IMR-90 (cell line): ENCODE measurements around the gene ITGB4. TPM values are rescaled to one million over a fixed set of nuclear protein-coding genes. Genes with fewer than 3 reads are reported as not detected.

ENCODE experiments used
- ATAC-seq: fragments of 200-7000 bp; cut with Tn5 transposase; 2 replicates; pipeline ENCODE4 v1.9.1; 2020; ENCODE audit warnings: low read depth, mild to moderate bottlenecking, moderate library complexity
- BruUV-seq: library from RNA; stranded (reverse); fragments of 400-500 nt; replicated peaks from 2 replicates; lab custom pipeline; 2021; lab: Mats Ljungman, UMichigan
- CTCF ChIA-PET: fragments of 300-600 bp; formaldehyde crosslinking; extraction: SDS; loops from one replicate; lab custom pipeline; 2021; ENCODE audit warnings: antibody characterized with exemption; lab: Yijun Ruan, JAX
- POLR2A ChIA-PET: fragments of 300-600 bp; sonication (Branson Sonifier 250); formaldehyde crosslinking; loops from one replicate; lab custom pipeline; 2022; ENCODE audit warnings: antibody characterized with exemption; ENCODE audit not compliant: unreplicated experiment; lab: Charles Lee
- DNase-seq: peaks from one replicate; pipeline ENCODE4 v3.0.0; 2013
- H2AFZ ChIP-seq: replicated peaks from 2 replicates; pipeline ENCODE3; 2013; ENCODE audit warnings: low read length, mild to moderate bottlenecking; ENCODE audit not compliant: poor library complexity
- H2AK5ac ChIP-seq: 2 replicates; pipeline ENCODE4 v1.6.1; 2013; ENCODE audit warnings: low read depth, low read length, inconsistent platforms
- H2AK9ac ChIP-seq: replicated peaks from 2 replicates; pipeline ENCODE3; 2013; ENCODE audit warnings: mild to moderate bottlenecking, low read depth, low read length, moderate library complexity; ENCODE audit not compliant: poor library complexity
- H2BK120ac ChIP-seq: 2 replicates; pipeline ENCODE4 v1.6.1; 2013; ENCODE audit warnings: low read depth, low read length, inconsistent platforms
- H2BK15ac ChIP-seq: 3 replicates; pipeline ENCODE4 v1.6.1; 2013; ENCODE audit warnings: low read depth, low read length, inconsistent platforms
- H2BK20ac ChIP-seq: 2 replicates; pipeline ENCODE4 v1.6.1; 2013; ENCODE audit warnings: low read depth, mild to moderate bottlenecking, inconsistent platforms, low read length, moderate library complexity
- H2BK5ac ChIP-seq: 2 replicates; pipeline ENCODE4 v1.6.1; 2013; ENCODE audit warnings: mild to moderate bottlenecking, low read depth, low read length, inconsistent platforms; ENCODE audit not compliant: poor library complexity, severe bottlenecking
- H3K14ac ChIP-seq: replicated peaks from 2 replicates; pipeline ENCODE4 v1.6.1; 2013; ENCODE audit warnings: low read depth, low read length, inconsistent platforms
- H3K18ac ChIP-seq: 2 replicates; pipeline ENCODE4 v1.6.1; 2013; ENCODE audit warnings: low read depth, low read length, control low read depth
- H3K23ac ChIP-seq: 2 replicates; pipeline ENCODE4 v1.6.1; 2013; ENCODE audit warnings: low read depth, low read length, inconsistent platforms
- H3K27ac ChIP-seq: 2 replicates; pipeline ENCODE4 v1.5.1; 2013; ENCODE audit warnings: mild to moderate bottlenecking, control low read depth, low read length; ENCODE audit not compliant: insufficient read depth
- H3K27me3 ChIP-seq: 2 replicates; pipeline ENCODE4 v1.6.1; 2013; ENCODE audit warnings: low read length; ENCODE audit not compliant: control insufficient read depth, insufficient read depth
- H3K36me3 ChIP-seq: 2 replicates; pipeline ENCODE4 v1.6.1; 2013; ENCODE audit warnings: low read length, mixed read lengths; ENCODE audit not compliant: control insufficient read depth, insufficient read depth
- H3K4ac ChIP-seq: 2 replicates; pipeline ENCODE4 v1.6.1; 2013; ENCODE audit warnings: low read depth, low read length, inconsistent platforms
- H3K4me1 ChIP-seq: 2 replicates; pipeline ENCODE4 v1.6.1; 2013; ENCODE audit warnings: low read length, mixed read lengths; ENCODE audit not compliant: control insufficient read depth, insufficient read depth
- H3K4me2 ChIP-seq: 2 replicates; pipeline ENCODE4 v1.6.1; 2013; ENCODE audit warnings: low read depth, mild to moderate bottlenecking, control low read depth, low read length, moderate library complexity
- H3K4me3 ChIP-seq: 2 replicates; pipeline ENCODE4 v1.5.1; 2013; ENCODE audit warnings: low read depth, mild to moderate bottlenecking, control low read depth, low read length, moderate library complexity; ENCODE audit not compliant: insufficient read depth
- H3K56ac ChIP-seq: 2 replicates; pipeline ENCODE4 v1.6.1; 2013; ENCODE audit warnings: low read length, inconsistent platforms; ENCODE audit not compliant: insufficient read depth; ENCODE audit errors: extremely low read depth
- H3K79me1 ChIP-seq, 2 experiments: 2 replicates each; pipeline ENCODE4 v1.6.1; 2013; ENCODE audit warnings: low read length in 2 of 2, inconsistent platforms in 1 of 2, low read depth in 1 of 2
- H3K9ac ChIP-seq: 2 replicates; pipeline ENCODE4 v1.6.1; 2013; ENCODE audit warnings: low read depth, low read length, control low read depth
- H3K9me1 ChIP-seq: 2 replicates; pipeline ENCODE4 v1.6.1; 2013; ENCODE audit warnings: low read length, inconsistent platforms; ENCODE audit not compliant: insufficient read depth
- H3K9me3 ChIP-seq: 2 replicates; pipeline ENCODE4 v1.6.1; 2013; ENCODE audit warnings: low read length; ENCODE audit not compliant: control insufficient read depth, insufficient read depth
- H4K20me1 ChIP-seq: 2 replicates; pipeline ENCODE4 v1.6.1; 2013; ENCODE audit warnings: low read length, inconsistent platforms; ENCODE audit not compliant: insufficient read depth
- H4K5ac ChIP-seq: 2 replicates; pipeline ENCODE4 v1.6.1; 2013; ENCODE audit warnings: mild to moderate bottlenecking, low read depth, low read length, control low read depth
- H4K8ac ChIP-seq, 2 experiments: 2 replicates each; pipeline ENCODE4 v1.6.1; 2013; ENCODE audit warnings: low read depth in 2 of 2, low read length in 2 of 2, control low read depth in 1 of 2, inconsistent platforms in 1 of 2
- H4K91ac ChIP-seq: 2 replicates; pipeline ENCODE4 v1.6.1; 2013; ENCODE audit warnings: low read depth, low read length, inconsistent platforms; ENCODE audit not compliant: insufficient read depth
- BHLHE40 ChIP-seq: fragments of 150-350 bp; IDR thresholded peaks from 2 replicates; pipeline ENCODE4 v1.6.1; 2016; ENCODE audit warnings: mild to moderate bottlenecking, low read depth, low read length
- CEBPB ChIP-seq: IDR thresholded peaks from 2 replicates; pipeline ENCODE4 v1.6.1; 2012; ENCODE audit warnings: low read depth, low read length, improper control_type of control experiment
- FOS ChIP-seq: fragments of 150-350 bp; IDR thresholded peaks from 2 replicates; pipeline ENCODE4 v1.6.1; 2016; ENCODE audit warnings: low read depth, low read length
- MAFK ChIP-seq: IDR thresholded peaks from 2 replicates; pipeline ENCODE4 v1.6.1; 2012; ENCODE audit warnings: low read depth, low read length, improper control_type of control experiment
- MAZ ChIP-seq: IDR thresholded peaks from 2 replicates; pipeline ENCODE4 v1.6.1; 2012; ENCODE audit warnings: low read depth, mild to moderate bottlenecking, low read length, improper control_type of control experiment, moderate library complexity, borderline replicate concordance
- MXI1 ChIP-seq: IDR thresholded peaks from 2 replicates; pipeline ENCODE4 v1.6.1; 2012; ENCODE audit warnings: low read depth, mild to moderate bottlenecking, low read length, moderate library complexity, borderline replicate concordance
- NFE2L2 ChIP-seq: fragments of 150-350 bp; IDR thresholded peaks from 2 replicates; pipeline ENCODE4 v1.6.1; 2016; ENCODE audit warnings: low read depth, mild to moderate bottlenecking, low read length
- POLR2A ChIP-seq: IDR thresholded peaks from 2 replicates; pipeline ENCODE4 v1.6.1; 2012; ENCODE audit warnings: mild to moderate bottlenecking, low read depth, low read length
- RAD21 ChIP-seq: IDR thresholded peaks from 2 replicates; pipeline ENCODE4 v1.6.1; 2012; ENCODE audit warnings: low read length, improper control_type of control experiment
- RCOR1 ChIP-seq: IDR thresholded peaks from 2 replicates; pipeline ENCODE4 v1.6.1; 2012; ENCODE audit warnings: mild to moderate bottlenecking, low read length, improper control_type of control experiment; ENCODE audit not compliant: insufficient replicate concordance
- RFX5 ChIP-seq: IDR thresholded peaks from 2 replicates; pipeline ENCODE4 v1.8.0; 2012; ENCODE audit warnings: low read depth, mild to moderate bottlenecking, low read length, moderate library complexity
- SMC3 ChIP-seq: fragments of 150-350 bp; IDR thresholded peaks from 2 replicates; pipeline ENCODE4 v1.6.1; 2016; ENCODE audit warnings: low read depth, mild to moderate bottlenecking, antibody characterized with exemption, low read length, moderate library complexity
- WGBS, 2 experiments: methylation state at CpG; one replicate each; pipeline versions ENCODE4 v1.1.5 to v1.1.7; 2013; ENCODE audit warnings: missing lambda C conversion rate in 2 of 2; ENCODE audit not compliant: insufficient read length in 1 of 2; ENCODE audit errors: extremely low coverage in 2 of 2; 5-methylcytosine and 5-hydroxymethylcytosine counted together
- dilution Hi-C: fragments of 300-500 bp; cut with HindIII; formaldehyde crosslinking; loops from one replicate; pipeline ENCODE4 v1.14.3; 2018; ENCODE audit warnings: low sequenced_read_pairs; ENCODE audit not compliant: unreplicated experiment
- in situ Hi-C: fragments of 300-500 bp; cut with MboI; formaldehyde crosslinking; loops from 3 replicates; pipeline ENCODE4 v1.14.3; 2019; ENCODE audit warnings: low sequenced_read_pairs, inconsistent platforms, mixed read lengths
- intact Hi-C: fragments of 100-400 bp; cut with micrococcal nuclease; formaldehyde crosslinking; loops from 2 replicates; pipeline ENCODE4 v1.10.0; 2022
- polyA plus RNA-seq, 3 experiments: library from polyadenylated mRNA; depleted of rRNA; stranded (reverse); fragments of >200 nt; gene quantifications; 2 replicates each; pipeline ENCODE4 v1.2.3, GENCODE V29; 2012; ENCODE audit warnings: low replicate concordance in 1 of 3
- total RNA-seq: library from RNA; depleted of rRNA; stranded (reverse); fragments of >200 nt; gene quantifications from 2 replicates; pipeline ENCODE4 v1.2.3, GENCODE V29; 2012
- TF ChIP-seq, protein P1 (sequence below): fragments of 150-350 bp; IDR thresholded peaks from 2 replicates; pipeline ENCODE4 v1.6.1; 2016; ENCODE audit warnings: low read depth, mild to moderate bottlenecking, low read length, moderate library complexity, borderline replicate concordance
- TF ChIP-seq, protein P2 (sequence below): conservative IDR thresholded peaks from 2 replicates; pipeline ENCODE4 v1.5.1; 2012; ENCODE audit warnings: mild to moderate bottlenecking, low read depth, low read length, improper control_type of control experiment
- TF ChIP-seq, protein P3 (sequence below): fragments of 150-350 bp; IDR thresholded peaks from 2 replicates; pipeline ENCODE4 v1.6.1; 2017; ENCODE audit warnings: mild to moderate bottlenecking, antibody characterized with exemption, low read length, low read depth

The ITGB4 gene
- total and polyA plus RNA-seq, 2 of the 4 experiments (the other 2 are of a cell fraction), result under 0.01 to 0.27 TPM

DNA sequence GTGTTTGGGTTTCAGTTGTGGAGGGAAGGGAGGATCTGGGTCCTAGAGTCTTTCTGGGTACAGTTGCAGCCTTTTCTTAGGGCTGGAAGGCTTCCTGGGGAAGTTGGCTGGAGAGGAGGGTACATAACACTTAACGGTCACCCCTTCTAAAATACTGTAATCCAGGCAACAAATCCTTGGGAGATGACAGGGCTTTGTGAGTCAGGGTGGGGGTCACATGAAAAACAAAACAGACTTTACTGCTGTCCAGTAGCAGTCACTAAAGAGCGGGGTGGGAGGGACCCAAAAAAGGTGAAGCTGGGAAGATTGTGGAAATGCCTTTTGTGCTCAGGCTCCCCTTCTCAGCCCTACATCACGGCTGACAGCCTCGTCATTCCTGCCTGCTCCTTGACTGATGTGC, 47.8 kb upstream of the ITGB4 start:
- no CpG with 5 or more reads among the region's 4 CpGs for WGBS, 2 experiments
- Histone ChIP-seq H3K56ac (no peak overlapping the region), H2BK5ac (no peak overlapping the region), H2AK9ac (no peak overlapping the region), H3K14ac (no peak overlapping the region), H3K27me3 (no peaks in the 10 kb centered on the region), H2AK5ac (no peak overlapping the region), H3K36me3 (peaks cover 32% of the 10 kb centered on the region), H3K9me3 (no peaks in the 10 kb centered on the region), H3K4me2 (no peak overlapping the region), H3K4me3 (no peak overlapping the region), H3K4me1 (no peaks in the 10 kb centered on the region), H3K4ac (no peak overlapping the region), H2AFZ (no peak overlapping the region), H3K9me1 (no peaks in the 10 kb centered on the region), H3K23ac (no peak overlapping the region), H4K5ac (no peak overlapping the region), H3K18ac (no peak overlapping the region), H3K79me1 (peaks cover 36 to 55% of the 10 kb centered on the region in 2 experiments), H4K8ac (no peak overlapping the region), H2BK15ac (no peak overlapping the region), H4K91ac (no peak overlapping the region), H4K20me1 (peaks cover 17% of the 10 kb centered on the region; the same call in 1 of the 2 replicates), H3K9ac (no peak overlapping the region), H2BK120ac (no peak overlapping the region), H2BK20ac (no peak overlapping the region), H3K27ac (no peak overlapping the region)
- no peak for DNase-seq
- intact Hi-C loops, result no loop called here
- TF ChIP-seq CEBPB (no peak), RCOR1 (no peak), RFX5 (no peak), SMC3 (no peak), POLR2A (no peak), MAZ (no peak), MAFK (no peak), FOS (no peak), RAD21 (no peak), NFE2L2 (no peak), BHLHE40 (no peak), MXI1 (no peak)
- TF ChIP-seq, protein P1, sequence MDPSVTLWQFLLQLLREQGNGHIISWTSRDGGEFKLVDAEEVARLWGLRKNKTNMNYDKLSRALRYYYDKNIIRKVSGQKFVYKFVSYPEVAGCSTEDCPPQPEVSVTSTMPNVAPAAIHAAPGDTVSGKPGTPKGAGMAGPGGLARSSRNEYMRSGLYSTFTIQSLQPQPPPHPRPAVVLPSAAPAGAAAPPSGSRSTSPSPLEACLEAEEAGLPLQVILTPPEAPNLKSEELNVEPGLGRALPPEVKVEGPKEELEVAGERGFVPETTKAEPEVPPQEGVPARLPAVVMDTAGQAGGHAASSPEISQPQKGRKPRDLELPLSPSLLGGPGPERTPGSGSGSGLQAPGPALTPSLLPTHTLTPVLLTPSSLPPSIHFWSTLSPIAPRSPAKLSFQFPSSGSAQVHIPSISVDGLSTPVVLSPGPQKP, result no peak
- TF ChIP-seq, protein P2, sequence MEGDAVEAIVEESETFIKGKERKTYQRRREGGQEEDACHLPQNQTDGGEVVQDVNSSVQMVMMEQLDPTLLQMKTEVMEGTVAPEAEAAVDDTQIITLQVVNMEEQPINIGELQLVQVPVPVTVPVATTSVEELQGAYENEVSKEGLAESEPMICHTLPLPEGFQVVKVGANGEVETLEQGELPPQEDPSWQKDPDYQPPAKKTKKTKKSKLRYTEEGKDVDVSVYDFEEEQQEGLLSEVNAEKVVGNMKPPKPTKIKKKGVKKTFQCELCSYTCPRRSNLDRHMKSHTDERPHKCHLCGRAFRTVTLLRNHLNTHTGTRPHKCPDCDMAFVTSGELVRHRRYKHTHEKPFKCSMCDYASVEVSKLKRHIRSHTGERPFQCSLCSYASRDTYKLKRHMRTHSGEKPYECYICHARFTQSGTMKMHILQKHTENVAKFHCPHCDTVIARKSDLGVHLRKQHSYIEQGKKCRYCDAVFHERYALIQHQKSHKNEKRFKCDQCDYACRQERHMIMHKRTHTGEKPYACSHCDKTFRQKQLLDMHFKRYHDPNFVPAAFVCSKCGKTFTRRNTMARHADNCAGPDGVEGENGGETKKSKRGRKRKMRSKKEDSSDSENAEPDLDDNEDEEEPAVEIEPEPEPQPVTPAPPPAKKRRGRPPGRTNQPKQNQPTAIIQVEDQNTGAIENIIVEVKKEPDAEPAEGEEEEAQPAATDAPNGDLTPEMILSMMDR, result no peak
- TF ChIP-seq, protein P3, sequence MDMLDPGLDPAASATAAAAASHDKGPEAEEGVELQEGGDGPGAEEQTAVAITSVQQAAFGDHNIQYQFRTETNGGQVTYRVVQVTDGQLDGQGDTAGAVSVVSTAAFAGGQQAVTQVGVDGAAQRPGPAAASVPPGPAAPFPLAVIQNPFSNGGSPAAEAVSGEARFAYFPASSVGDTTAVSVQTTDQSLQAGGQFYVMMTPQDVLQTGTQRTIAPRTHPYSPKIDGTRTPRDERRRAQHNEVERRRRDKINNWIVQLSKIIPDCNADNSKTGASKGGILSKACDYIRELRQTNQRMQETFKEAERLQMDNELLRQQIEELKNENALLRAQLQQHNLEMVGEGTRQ, result no peak
- in situ Hi-C loops, result loop anchor here (5.0 kb wide), 1 partner anchor 74 kb away; no protein-coding TSS in a partner anchor
- ChIA-PET POLR2A (no interaction called here), CTCF (interaction anchor here (1.9 to 2.1 kb wide), 2 partner anchors 40 to 80 kb away, joined by 8 to 9 read pairs; partner anchors contain the start of gene SMIM5)
- no peak for ATAC-seq
- dilution Hi-C loops, result no loop called here
- BruUV-seq, result no TSS peak
